ENCODE data around the gene CD320.

Gene CD320

DNA sequence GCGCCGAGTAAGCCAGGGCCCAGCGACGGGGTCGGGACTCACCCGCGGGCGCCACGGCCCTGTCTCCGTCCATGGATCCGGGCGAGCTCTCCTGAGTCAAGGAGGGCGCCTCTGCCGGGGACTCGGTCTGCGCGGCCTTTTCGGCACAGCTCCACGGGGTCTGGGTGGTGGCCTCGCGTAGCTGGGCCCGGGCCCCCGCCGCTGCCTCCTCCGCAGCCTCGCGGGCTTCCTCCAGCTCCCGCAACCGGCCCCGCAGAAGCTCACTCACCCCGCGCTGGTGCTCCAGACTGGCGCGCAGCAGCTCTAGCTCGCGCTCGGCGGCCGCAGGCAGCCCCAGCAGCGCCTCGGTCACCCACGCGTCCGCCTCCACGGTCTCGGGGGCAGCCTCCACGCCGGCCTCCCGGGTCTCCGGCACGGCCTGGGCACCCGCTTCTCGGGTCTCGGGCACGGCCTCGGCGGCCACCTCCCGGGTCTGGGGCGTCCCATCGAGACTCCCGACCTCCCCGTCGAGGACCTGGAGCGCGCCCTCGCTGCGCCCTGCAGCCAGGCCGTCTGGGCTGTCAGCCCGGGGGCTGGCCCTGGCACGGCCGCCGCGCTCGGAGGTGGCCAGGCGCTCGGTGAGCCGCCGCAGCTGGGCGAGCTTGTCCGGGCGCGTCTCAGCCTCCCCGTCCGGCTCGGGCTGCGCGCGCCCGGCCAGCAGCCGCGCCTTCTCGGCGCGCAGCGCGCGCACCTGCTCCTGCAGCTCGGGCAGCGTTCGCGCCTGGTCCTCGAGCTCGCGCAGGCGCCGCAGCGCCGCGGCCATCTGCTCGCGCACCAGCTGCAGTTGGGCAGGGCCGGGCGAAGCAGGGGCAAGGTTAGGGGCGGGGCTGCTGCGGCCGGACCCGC lies 26.5 kb upstream of the CD320 start (continued):
- TF ChIP-seq ZBTB8A (tag by site-specific recombination; IDR thresholded peaks at IDR 0.05) = peak; percentile 60; the same call in 1 of the 2 replicates
- TF ChIP-seq ZNF169 (tag by site-specific recombination; IDR thresholded peaks at IDR 0.05) = no peak
- TF ChIP-seq, protein P1, sequence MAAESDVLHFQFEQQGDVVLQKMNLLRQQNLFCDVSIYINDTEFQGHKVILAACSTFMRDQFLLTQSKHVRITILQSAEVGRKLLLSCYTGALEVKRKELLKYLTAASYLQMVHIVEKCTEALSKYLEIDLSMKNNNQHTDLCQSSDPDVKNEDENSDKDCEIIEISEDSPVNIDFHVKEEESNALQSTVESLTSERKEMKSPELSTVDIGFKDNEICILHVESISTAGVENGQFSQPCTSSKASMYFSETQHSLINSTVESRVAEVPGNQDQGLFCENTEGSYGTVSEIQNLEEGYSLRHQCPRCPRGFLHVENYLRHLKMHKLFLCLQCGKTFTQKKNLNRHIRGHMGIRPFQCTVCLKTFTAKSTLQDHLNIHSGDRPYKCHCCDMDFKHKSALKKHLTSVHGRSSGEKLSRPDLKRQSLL (tag by site-specific recombination; IDR thresholded peaks at IDR 0.05) = peak; percentile 74
- TF ChIP-seq SP2 (tag by site-specific recombination; IDR thresholded peaks at IDR 0.05) = no peak
- TF ChIP-seq, protein P2, sequence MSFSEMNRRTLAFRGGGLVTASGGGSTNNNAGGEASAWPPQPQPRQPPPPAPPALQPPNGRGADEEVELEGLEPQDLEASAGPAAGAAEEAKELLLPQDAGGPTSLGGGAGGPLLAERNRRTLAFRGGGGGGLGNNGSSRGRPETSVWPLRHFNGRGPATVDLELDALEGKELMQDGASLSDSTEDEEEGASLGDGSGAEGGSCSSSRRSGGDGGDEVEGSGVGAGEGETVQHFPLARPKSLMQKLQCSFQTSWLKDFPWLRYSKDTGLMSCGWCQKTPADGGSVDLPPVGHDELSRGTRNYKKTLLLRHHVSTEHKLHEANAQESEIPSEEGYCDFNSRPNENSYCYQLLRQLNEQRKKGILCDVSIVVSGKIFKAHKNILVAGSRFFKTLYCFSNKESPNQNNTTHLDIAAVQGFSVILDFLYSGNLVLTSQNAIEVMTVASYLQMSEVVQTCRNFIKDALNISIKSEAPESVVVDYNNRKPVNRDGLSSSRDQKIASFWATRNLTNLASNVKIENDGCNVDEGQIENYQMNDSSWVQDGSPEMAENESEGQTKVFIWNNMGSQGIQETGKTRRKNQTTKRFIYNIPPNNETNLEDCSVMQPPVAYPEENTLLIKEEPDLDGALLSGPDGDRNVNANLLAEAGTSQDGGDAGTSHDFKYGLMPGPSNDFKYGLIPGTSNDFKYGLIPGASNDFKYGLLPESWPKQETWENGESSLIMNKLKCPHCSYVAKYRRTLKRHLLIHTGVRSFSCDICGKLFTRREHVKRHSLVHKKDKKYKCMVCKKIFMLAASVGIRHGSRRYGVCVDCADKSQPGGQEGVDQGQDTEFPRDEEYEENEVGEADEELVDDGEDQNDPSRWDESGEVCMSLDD (tag by site-specific recombination; IDR thresholded peaks at IDR 0.05) = no peak
- no peak for TF ChIP-seq ZNF341 (tag by site-specific recombination; IDR thresholded peaks at IDR 0.05; ENCODE audit: low read depth)
- TF ChIP-seq ZNF146 (tag by site-specific recombination; IDR thresholded peaks at IDR 0.05) = peak; percentile 11; the same call in 1 of the 2 replicates
- TF ChIP-seq, protein P3, sequence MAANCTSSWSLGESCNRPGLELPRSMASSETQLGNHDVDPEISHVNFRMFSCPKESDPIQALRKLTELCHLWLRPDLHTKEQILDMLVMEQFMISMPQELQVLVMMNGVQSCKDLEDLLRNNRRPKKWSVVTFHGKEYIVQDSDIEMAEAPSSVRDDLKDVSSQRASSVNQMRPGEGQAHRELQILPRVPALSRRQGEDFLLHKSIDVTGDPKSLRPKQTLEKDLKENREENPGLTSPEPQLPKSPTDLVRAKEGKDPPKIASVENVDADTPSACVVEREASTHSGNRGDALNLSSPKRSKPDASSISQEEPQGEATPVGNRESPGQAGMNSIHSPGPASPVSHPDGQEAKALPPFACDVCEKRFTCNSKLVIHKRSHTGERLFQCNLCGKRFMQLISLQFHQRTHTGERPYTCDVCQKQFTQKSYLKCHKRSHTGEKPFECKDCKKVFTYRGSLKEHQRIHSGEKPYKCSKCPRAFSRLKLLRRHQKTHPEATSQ (tag by site-specific recombination; IDR thresholded peaks at IDR 0.05) = no peak
- TF ChIP-seq ZNF2 (tag by site-specific recombination; IDR thresholded peaks at IDR 0.05) = 0 out of 2 replicates have a peak, but pooled peaks have one; percentile 16
- peak; percentile 37; the same call in 1 of the 2 replicates for TF ChIP-seq EGR2 (tag by site-specific recombination; IDR thresholded peaks at IDR 0.05; ENCODE audit: low read depth)

DNA sequence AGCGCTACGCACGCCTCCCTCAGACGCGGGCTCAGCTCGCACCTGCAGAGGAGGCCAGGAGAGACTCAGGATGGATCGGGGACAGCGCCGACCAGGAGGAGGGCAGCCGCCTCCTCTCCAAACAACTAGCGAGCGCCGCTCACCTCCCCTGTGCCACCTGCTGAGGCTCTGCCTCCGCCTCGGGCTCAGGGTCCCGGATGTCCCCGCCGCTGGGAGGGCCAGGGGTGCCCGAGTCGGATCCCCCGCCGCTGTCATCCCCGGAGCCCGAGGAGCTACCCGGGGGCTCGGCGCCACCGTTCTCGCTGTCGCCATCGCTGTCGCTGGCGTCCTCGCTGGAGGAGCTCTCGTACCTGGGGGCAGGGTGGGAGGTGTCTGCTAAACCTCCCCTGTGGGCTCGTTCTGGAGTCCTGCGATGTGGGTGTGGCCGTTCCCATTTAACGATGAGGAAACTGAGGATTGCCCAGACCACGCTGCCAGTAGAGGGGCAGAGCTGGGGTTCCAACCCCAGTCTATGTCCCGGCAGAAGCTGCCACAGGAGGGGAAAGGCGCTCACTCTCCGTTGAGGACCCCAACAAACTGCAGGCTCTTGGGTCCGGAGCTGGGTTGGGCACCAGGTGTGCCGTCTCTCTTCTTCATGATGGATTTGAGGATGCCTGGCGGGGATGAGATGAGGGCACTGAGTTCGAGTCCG lies 25.8 kb upstream of the CD320 start:
- no peaks in the 10 kb centered on the region; the same call in 1 of the 2 replicates for H3K4me1 ChIP-seq (ENCODE audit: control insufficient read depth, insufficient read depth, low read length)
- no peaks in the 10 kb centered on the region for H3K9me3 ChIP-seq (ENCODE audit: control insufficient read depth, insufficient read depth, low read depth, low read length)
- no peak overlapping the region for H3K27ac ChIP-seq (ENCODE audit: extremely low read depth, low read depth, low read length)
- no peaks in the 10 kb centered on the region for H3K36me3 ChIP-seq (ENCODE audit: control insufficient read depth in 2 of 2, insufficient read depth in 1 of 2, low read length in 2 of 2)
- TF ChIP-seq ZNF335 (tag by site-specific recombination; conservative IDR thresholded peaks at IDR 0.05) (peak; percentile 24; the same call in 1 of the 2 replicates), KLF9 (tag by site-specific recombination; IDR thresholded peaks at IDR 0.05; ENCODE audit: low read depth) (peak; percentile 36), ZNF146 (tag by site-specific recombination; IDR thresholded peaks at IDR 0.05) (no peak)
- POLR2A ChIA-PET = interaction anchor here (0.6 to 2.9 kb wide), 4 partner anchors 10 to 683 kb away, joined by 3 to 22 read pairs (median 7); partner anchors contain the start of genes NDUFA7 and RPS28
- CTCF ChIA-PET = interaction anchor here (0.6 to 1.2 kb wide), 3 partner anchors 10 to 245 kb away, joined by 3 to 5 read pairs (median 3); no protein-coding TSS in a partner anchor
- H3K4me3 ChIP-seq (ENCODE audit: low read depth, low read length) = peak overlapping the region; percentile 6

DNA sequence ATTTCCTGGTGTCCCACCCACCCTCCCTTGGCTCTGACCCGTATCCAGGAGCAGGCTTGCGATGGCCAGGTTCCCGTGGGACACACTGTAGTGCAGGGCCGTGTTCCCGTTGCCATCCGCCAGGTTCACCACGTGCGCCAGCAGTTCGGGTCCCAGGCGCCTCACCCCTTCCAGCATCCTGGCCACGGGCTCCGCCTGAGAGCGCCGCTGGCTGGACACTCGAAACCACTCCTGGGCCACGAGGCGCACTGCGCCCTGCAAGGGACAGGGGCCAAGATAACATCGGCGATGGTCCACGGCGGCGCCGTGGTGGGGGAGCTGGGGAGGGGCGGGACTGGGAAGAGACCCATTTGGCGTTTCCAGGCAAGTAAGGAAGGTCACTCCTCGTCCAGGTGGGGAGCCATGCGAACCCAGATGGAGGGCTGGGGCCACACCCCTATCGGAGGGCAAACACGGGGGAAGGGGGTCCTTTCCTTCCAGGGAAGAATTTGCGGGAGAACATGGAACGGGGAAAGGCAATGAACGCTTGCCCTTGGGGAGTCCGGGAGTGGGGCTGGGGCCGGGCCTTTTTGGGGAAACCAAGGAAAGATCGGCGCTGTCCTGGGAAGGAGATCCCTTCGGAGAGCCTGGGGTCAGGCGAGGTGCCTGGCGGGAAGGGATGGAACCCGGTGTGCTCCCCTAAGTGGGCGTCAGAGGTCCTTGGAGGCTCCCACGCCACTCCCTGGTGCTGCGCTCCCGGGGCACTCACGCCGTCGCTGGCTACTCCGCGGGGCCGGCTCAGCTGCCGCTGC lies 25.0 kb upstream of the CD320 start:
- Histone ChIP-seq H3K4me3 (ENCODE audit: low read depth, low read length) (peak overlapping the region; percentile 6), H3K4me1 (ENCODE audit: control insufficient read depth, insufficient read depth, low read length) (no peaks in the 10 kb centered on the region; the same call in 1 of the 2 replicates), H3K36me3 (ENCODE audit: control insufficient read depth in 2 of 2, insufficient read depth in 1 of 2, low read length in 2 of 2) (no peaks in the 10 kb centered on the region), H3K27ac (ENCODE audit: extremely low read depth, low read depth, low read length) (no peak overlapping the region), H3K9me3 (ENCODE audit: control insufficient read depth, insufficient read depth, low read depth, low read length) (no peaks in the 10 kb centered on the region)
- ChIA-PET POLR2A (interaction anchor here (0.6 to 2.9 kb wide), 2 partner anchors 12 to 684 kb away, joined by 3 to 22 read pairs; partner anchors contain the start of genes NDUFA7 and RPS28), CTCF (interaction anchor here (0.6 to 1.2 kb wide), 2 partner anchors 9 to 11 kb away, joined by 3 to 5 read pairs; no protein-coding TSS in a partner anchor)
- TF ChIP-seq ZNF175 (tag by site-specific recombination; IDR thresholded peaks at IDR 0.05) (no peak), KLF10 (tag by site-specific recombination; IDR thresholded peaks at IDR 0.05) (no peak), ZNF211 (tag by site-specific recombination; IDR thresholded peaks at IDR 0.05; ENCODE audit: low read depth) (no peak)
- TF ChIP-seq, protein P4, sequence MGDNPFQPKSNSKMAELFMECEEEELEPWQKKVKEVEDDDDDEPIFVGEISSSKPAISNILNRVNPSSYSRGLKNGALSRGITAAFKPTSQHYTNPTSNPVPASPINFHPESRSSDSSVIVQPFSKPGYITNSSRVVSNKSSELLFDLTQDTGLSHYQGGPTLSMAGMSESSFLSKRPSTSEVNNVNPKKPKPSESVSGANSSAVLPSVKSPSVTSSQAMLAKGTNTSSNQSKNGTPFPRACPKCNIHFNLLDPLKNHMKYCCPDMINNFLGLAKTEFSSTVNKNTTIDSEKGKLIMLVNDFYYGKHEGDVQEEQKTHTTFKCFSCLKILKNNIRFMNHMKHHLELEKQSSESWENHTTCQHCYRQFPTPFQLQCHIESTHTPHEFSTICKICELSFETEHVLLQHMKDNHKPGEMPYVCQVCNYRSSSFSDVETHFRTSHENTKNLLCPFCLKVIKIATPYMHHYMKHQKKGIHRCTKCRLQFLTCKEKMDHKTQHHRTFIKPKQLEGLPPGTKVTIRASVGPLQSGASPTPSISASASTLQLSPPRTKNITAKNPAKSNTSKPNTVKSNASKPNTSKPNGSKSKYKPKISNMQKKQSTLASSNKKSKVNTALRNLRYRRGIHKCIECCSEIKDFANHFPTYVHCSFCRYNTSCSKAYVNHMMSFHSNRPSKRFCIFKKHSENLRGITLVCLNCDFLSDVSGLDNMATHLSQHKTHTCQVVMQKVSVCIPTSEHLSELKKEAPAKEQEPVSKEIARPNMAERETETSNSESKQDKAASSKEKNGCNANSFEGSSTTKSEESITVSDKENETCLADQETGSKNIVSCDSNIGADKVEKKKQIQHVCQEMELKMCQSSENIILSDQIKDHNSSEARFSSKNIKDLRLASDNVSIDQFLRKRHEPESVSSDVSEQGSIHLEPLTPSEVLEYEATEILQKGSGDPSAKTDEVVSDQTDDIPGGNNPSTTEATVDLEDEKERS (tag by site-specific recombination; IDR thresholded peaks at IDR 0.05) = no peak
